Naive thymus-derived CD4-positive, alpha-beta T cell (primary cell): ENCODE measurements around the gene SNAPC2. TPM values are rescaled to one million over a fixed set of nuclear protein-coding genes. Genes with fewer than 3 reads are reported as not detected.

ENCODE experiments used
- ATAC-seq: fragments of 150-1000 bp; cut with Tn5 transposase; 2 replicates; pipeline ENCODE4 v1.10.0; 2021; ENCODE audit warnings: mild to moderate bottlenecking, moderate library complexity
- CTCF ChIA-PET: fragments of 350-600 bp; sonication (Branson Sonifier 250); formaldehyde crosslinking; loops from one replicate; lab custom pipeline; 2021; ENCODE audit warnings: antibody characterized with exemption; lab: Charles Lee
- POLR2A ChIA-PET: fragments of 350-600 bp; sonication (Branson Sonifier 250); formaldehyde crosslinking; loops from one replicate; lab custom pipeline; 2021; ENCODE audit warnings: antibody characterized with exemption, inconsistent platforms; lab: Charles Lee
- DNase-seq, 9 donors: peaks; one replicate each; pipeline versions ENCODE4 v3.0.0 to v3.0.0-alpha.2; 2020 to 2022; ENCODE audit warnings: mixed read lengths in 1 of 9
- H3K27ac ChIP-seq: one replicate; pipeline ENCODE4 v1.7.0; 2013; ENCODE audit warnings: mild to moderate bottlenecking, low read depth, low read length, moderate library complexity
- H3K27me3 ChIP-seq, 2 donors: one replicate each; pipeline ENCODE4 v1.7.0; 2013; ENCODE audit warnings: low read length in 2 of 2, mild to moderate bottlenecking in 2 of 2, moderate library complexity in 2 of 2; ENCODE audit not compliant: control insufficient read depth in 2 of 2, insufficient read depth in 2 of 2
- H3K36me3 ChIP-seq, 3 experiments: 1 replicate in 2 of 3; 2 replicates in 1 of 3; pipeline ENCODE4 v1.7.0; 2013; ENCODE audit warnings: low read length in 3 of 3, mild to moderate bottlenecking in 3 of 3, moderate library complexity in 1 of 3; ENCODE audit not compliant: insufficient read depth in 3 of 3, control insufficient read depth in 2 of 3
- H3K4me1 ChIP-seq, 2 donors: one replicate each; pipeline ENCODE4 v1.7.0; 2013; ENCODE audit warnings: low read length in 2 of 2, mild to moderate bottlenecking in 2 of 2, moderate library complexity in 1 of 2; ENCODE audit not compliant: control insufficient read depth in 2 of 2, insufficient read depth in 2 of 2
- H3K4me3 ChIP-seq: 2 replicates; pipeline ENCODE4 v1.7.0; 2013; ENCODE audit warnings: mild to moderate bottlenecking, low read length
- H3K9me3 ChIP-seq, 3 experiments: 1 replicate in 2 of 3; 2 replicates in 1 of 3; pipeline ENCODE4 v1.7.0; 2013; ENCODE audit warnings: low read length in 3 of 3; ENCODE audit not compliant: control insufficient read depth in 2 of 3
- H3K27ac Mint-ChIP-seq, 9 donors: one replicate each; pipeline ENCODE4 v1.8.0; 2020 to 2022; ENCODE audit warnings: mixed read lengths in 9 of 9, mild to moderate bottlenecking in 8 of 9, moderate library complexity in 5 of 9, inconsistent platforms in 2 of 9
- H3K27me3 Mint-ChIP-seq, 5 donors: one replicate each; pipeline ENCODE4 v1.8.0; 2021 to 2022; ENCODE audit warnings: mixed read lengths in 5 of 5, mild to moderate bottlenecking in 1 of 5
- H3K36me3 Mint-ChIP-seq, 5 donors: one replicate each; pipeline ENCODE4 v1.8.0; 2020 to 2022; ENCODE audit warnings: mixed read lengths in 5 of 5, mild to moderate bottlenecking in 3 of 5, inconsistent platforms in 1 of 5
- H3K4me1 Mint-ChIP-seq, 7 donors: one replicate each; pipeline ENCODE4 v1.8.0; 2020 to 2022; ENCODE audit warnings: mixed read lengths in 7 of 7, mild to moderate bottlenecking in 3 of 7, inconsistent platforms in 1 of 7
- H3K4me3 Mint-ChIP-seq, 10 donors: one replicate each; pipeline ENCODE4 v1.8.0; 2020 to 2022; ENCODE audit warnings: mild to moderate bottlenecking in 10 of 10, mixed read lengths in 10 of 10, moderate library complexity in 6 of 10, inconsistent platforms in 2 of 10
- H3K9me3 Mint-ChIP-seq, 11 donors: one replicate each; pipeline ENCODE4 v1.8.0; 2020 to 2022; ENCODE audit warnings: mixed read lengths in 11 of 11, mild to moderate bottlenecking in 4 of 11, inconsistent platforms in 1 of 11, moderate library complexity in 1 of 11
- intact Hi-C, 2 donors: fragments of 100-400 bp; cut with micrococcal nuclease; formaldehyde crosslinking; loops; one replicate each; pipeline ENCODE4 v1.15.1; 2023
- polyA plus RNA-seq, 2 donors: library from polyadenylated mRNA; unstranded; fragments of 300-500 nt; fragmentation: Illumina TruSeq; gene quantifications; one replicate each; pipeline ENCODE4 v1.2.3, GENCODE V29; 2021
- total RNA-seq, 6 experiments: library from RNA in 5 of 6; stranded (reverse) in 5 of 6; gene quantifications; 1 replicate in 5 of 6; 2 replicates in 1 of 6; pipeline ENCODE4 v1.2.3 and lab custom pipeline; 2021 to 2026

SNAPC2 gene
- total and polyA plus RNA-seq, 7 experiments from 2014 or later = 11.5 to 24.4 (median 18.2) TPM

DNA sequence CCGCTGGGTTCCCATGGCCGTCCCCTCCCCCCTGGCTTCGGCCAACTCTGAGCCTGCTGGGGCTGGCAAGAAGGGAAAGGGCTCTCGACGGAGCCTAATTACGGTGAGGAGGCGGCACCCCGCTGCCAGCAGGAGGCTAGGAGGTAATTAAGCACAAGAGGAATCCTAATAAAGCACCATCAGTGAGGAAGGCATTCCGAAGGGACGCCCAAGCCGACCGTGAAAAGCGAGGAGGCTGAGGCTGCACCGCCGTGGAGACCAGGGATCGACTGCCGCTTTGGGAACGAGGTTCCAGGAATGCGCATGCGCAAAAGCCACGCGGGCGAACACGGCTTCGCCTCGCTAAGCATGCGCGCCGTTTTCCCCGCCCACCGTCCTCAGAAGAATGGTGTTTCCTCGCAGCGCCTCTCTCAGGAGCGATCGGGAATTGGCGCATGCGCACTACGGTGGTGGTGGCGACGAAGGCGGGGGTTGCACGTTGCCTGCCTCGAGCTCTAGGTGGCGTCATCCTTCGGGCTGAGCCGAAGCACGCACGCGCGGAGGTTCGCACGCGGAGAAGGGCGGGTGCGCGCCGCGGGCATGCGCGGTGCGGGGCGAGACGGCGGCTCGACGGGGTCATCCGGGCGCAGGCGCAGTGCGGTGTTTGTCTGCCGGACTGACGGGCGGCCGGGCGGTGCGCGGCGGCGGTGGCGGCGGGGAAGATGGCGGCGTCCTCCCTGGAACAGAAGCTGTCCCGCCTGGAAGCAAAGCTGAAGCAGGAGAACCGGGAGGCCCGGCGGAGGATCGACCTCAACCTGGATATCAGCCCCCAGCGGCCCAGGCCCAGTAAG lies 16.7 kb upstream of the SNAPC2 start, which contains the start of gene MAP2K7:
MAP2K7 (plus strand) TSS at position 634 of the 830 bp plus-strand sequence; CDS start at position 702, 68 bp downstream.
- Histone ChIP-seq H3K4me3 (peak within 1 kb of the TSS; percentile 91), H3K27ac (peak within 1 kb of the TSS; percentile 77), H3K4me1 (peaks cover 20 to 24% of the 10 kb centered on the region in 2 donors), H3K27me3 (no peaks in the 10 kb centered on the region), H3K36me3 (peaks cover 0 to 18% (median 4%) of the 10 kb centered on the region in 3 experiments), H3K9me3 (no peaks in the 10 kb centered on the region)
- peaks cover 0 to 8% (median 0%) of the 10 kb centered on the region in 11 donors for H3K9me3 Mint-ChIP-seq
- peak within 1 kb of the TSS; percentile 87 to 95 (median 92) for H3K4me3 Mint-ChIP-seq
- CTCF ChIA-PET = interaction anchor here (0.7 to 1.2 kb wide), 5 partner anchors 15 to 71 kb away, joined by 3 to 10 read pairs (median 4); partner anchors contain the start of gene SNAPC2
- peaks cover 12 to 37% (median 30%) of the 10 kb centered on the region in 7 donors for H3K4me1 Mint-ChIP-seq
- peaks cover 0 to 3% (median 0%) of the 10 kb centered on the region in 5 donors for H3K27me3 Mint-ChIP-seq
- intact Hi-C loops = loop anchor here (1.0 kb wide), 10 partner anchors 13 to 369 kb away; partner anchors contain the start of genes PET100 (in 2 of the 2), SNAPC2 (in 2 of the 2), TIMM44 (in 2 of the 2) and XAB2 (in 2 of the 2)
- ATAC-seq (peak; percentile 91), DNase-seq (peak; percentile 99 to 100 (median 100))
- POLR2A ChIA-PET = interaction anchor here (0.8 to 1.6 kb wide), 11 partner anchors 9 to 611 kb away, joined by 3 to 35 read pairs (median 3); partner anchors contain the start of genes SNAPC2, TIMM44 and ZNF414
- H3K27ac Mint-ChIP-seq = peak within 1 kb of the TSS; percentile 91 to 98 (median 96)
- peaks cover 0 to 12% (median 3%) of the 10 kb centered on the region in 5 donors for H3K36me3 Mint-ChIP-seq

DNA sequence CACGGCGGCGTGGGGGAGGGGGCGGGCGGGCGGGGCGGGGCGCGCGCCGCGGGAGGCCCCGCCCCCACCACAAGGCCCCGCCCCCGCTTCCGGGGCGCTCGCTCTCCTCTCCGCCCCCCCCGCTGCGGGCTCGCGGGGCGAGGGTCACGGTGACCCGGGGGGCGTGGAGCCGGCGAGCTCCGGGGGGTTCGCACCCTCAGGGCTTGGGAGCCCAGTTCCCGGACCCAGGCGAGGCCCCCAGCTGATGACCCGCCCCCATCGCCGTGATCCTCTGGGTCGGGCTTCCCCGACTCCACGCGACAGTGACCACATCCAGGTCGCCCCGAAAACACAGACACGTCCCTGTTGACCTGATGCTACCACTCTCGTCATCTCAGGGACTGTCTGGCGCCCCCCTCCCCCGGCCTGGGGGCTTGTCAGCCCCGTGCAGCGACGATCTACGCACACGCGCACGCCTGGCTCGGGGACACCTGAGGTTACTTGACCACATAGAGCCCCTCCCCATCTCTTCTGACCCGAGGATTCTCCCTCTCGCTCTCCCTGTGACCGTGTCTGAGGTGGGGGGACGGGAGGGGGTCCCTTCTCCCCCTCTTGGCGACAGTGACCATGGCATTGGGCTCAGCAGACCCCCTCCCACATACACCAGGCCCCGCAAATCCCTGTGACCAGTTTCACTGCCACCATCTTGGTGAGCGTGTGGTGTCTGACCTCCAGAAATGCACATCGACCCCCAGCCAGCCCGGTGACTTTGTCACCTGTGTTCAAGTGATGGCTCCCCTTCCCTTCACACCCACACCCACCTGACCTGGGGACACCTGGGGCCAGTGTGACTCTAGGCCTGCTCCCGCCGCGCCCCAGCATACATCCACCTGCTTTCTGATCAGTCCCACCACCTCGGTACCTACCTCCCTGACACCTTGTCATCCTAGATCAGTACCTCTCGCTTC lies 15.8 kb upstream of the SNAPC2 start:
- H3K9me3 Mint-ChIP-seq = peaks cover 0 to 8% (median 0%) of the 10 kb centered on the region in 11 donors
- H3K27me3 Mint-ChIP-seq = peaks cover 0 to 3% (median 0%) of the 10 kb centered on the region in 5 donors
- DNase-seq (peak in 2 of 9 donors; percentile 64 to 79), ATAC-seq (peak; percentile 74)
- peak overlapping the region; percentile 85 to 98 (median 91) for H3K27ac Mint-ChIP-seq
- H3K9me3 ChIP-seq = no peaks in the 10 kb centered on the region
- peaks cover 20 to 24% of the 10 kb centered on the region in 2 donors for H3K4me1 ChIP-seq
- intact Hi-C loops = loop anchor here in 1 of 2 donors (1.0 kb wide), 1 partner anchor 12 kb away; no protein-coding TSS in a partner anchor
- POLR2A ChIA-PET = interaction anchor here (0.9 to 1.6 kb wide), 8 partner anchors 16 to 610 kb away, joined by 3 to 35 read pairs (median 4); partner anchors contain the start of genes SNAPC2, TIMM44 and ZNF414
- peak overlapping the region; percentile 85 to 95 (median 90) for H3K4me3 Mint-ChIP-seq
- H3K4me3 ChIP-seq = peak overlapping the region; percentile 91
- peaks cover 12 to 37% (median 30%) of the 10 kb centered on the region in 7 donors for H3K4me1 Mint-ChIP-seq
- peaks cover 0 to 12% (median 3%) of the 10 kb centered on the region in 5 donors for H3K36me3 Mint-ChIP-seq
- H3K27me3 ChIP-seq = no peaks in the 10 kb centered on the region
- CTCF ChIA-PET = interaction anchor here (0.7 to 1.2 kb wide), 4 partner anchors 14 to 46 kb away, joined by 3 to 10 read pairs (median 5); partner anchors contain the start of gene SNAPC2
- peaks cover 0 to 27% (median 4%) of the 10 kb centered on the region in 3 experiments for H3K36me3 ChIP-seq
- H3K27ac ChIP-seq = peak overlapping the region; percentile 77

DNA sequence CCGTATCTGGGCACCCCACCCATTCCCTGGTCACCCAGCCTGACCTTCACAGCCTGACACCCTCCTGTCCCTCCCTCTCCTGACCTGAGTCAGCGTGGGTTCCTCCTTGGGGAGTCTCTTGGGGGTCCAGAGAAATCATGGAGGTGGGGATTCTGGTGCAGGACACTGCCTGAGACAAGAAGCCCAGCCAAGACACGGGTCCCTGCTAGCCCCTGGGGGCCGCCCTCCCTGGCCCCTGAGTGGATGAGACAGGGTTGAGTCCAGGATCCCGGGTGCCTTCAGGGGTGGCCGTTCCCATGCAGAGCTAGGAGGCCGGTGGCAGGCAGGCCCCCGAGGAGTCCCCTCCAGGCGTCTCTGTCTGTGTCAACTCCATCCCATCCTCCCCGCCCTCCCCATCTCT lies 14.9 kb upstream of the SNAPC2 start:
- intact Hi-C loops = no loop called here
- Histone ChIP-seq H3K9me3 (no peaks in the 10 kb centered on the region), H3K36me3 (peaks cover 0 to 35% (median 4%) of the 10 kb centered on the region in 3 experiments), H3K4me1 (peaks cover 20 to 24% of the 10 kb centered on the region in 2 donors), H3K27me3 (no peaks in the 10 kb centered on the region), H3K27ac (no peak overlapping the region), H3K4me3 (no peak overlapping the region)
- ATAC-seq = no peak
- Mint-ChIP-seq H3K36me3 (peaks cover 0 to 12% (median 3%) of the 10 kb centered on the region in 5 donors), H3K9me3 (peaks cover 0 to 8% (median 0%) of the 10 kb centered on the region in 11 donors), H3K27ac (peak overlapping the region; percentile 85 to 98 (median 91)), H3K4me3 (peak overlapping the region; percentile 85 to 94 (median 89)), H3K4me1 (peaks cover 12 to 37% (median 30%) of the 10 kb centered on the region in 7 donors), H3K27me3 (peaks cover 0 to 3% (median 0%) of the 10 kb centered on the region in 5 donors)
- ChIA-PET CTCF (no interaction called here), POLR2A (interaction anchor here (1.4 kb wide), 1 partner anchor 11 kb away, joined by 4 read pairs; no protein-coding TSS in a partner anchor)
- DNase-seq = no peak

DNA sequence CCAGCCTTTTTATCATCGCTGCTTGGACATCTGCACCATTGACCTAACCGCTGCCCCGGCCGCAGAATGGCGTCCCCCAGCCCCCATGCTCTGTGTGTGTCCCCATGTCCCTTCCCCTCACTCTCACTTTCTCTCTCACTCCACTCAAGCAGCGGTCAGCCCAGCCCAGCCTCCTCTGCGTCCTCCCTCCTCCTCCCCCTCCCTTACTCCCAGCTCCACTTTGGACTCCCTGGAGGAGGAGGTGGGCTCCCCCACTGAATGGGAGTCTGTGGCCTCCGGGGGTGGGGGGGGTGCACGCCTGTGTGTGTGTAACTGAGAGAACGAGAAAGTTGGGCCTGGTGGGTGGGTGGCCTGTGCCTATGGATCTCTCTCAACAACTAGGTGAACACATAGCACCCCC lies 14.3 kb upstream of the SNAPC2 start:
- intact Hi-C loops = no loop called here
- Histone ChIP-seq H3K27me3 (no peaks in the 10 kb centered on the region), H3K9me3 (no peaks in the 10 kb centered on the region), H3K4me1 (peaks cover 20 to 24% of the 10 kb centered on the region in 2 donors), H3K27ac (no peak overlapping the region), H3K36me3 (peaks cover 0 to 41% (median 4%) of the 10 kb centered on the region in 3 experiments), H3K4me3 (no peak overlapping the region)
- Mint-ChIP-seq H3K27ac (peak overlapping the region in 7 of 9 donors; percentile 53 to 98 (median 86)), H3K4me1 (peaks cover 12 to 37% (median 30%) of the 10 kb centered on the region in 7 donors), H3K36me3 (peaks cover 0 to 15% (median 7%) of the 10 kb centered on the region in 5 donors), H3K27me3 (peaks cover 0 to 3% (median 0%) of the 10 kb centered on the region in 5 donors), H3K9me3 (peaks cover 0 to 8% (median 0%) of the 10 kb centered on the region in 11 donors), H3K4me3 (peak overlapping the region in 9 of 10 donors; percentile 45 to 94 (median 83))
- DNase-seq = no peak
- no peak for ATAC-seq
- ChIA-PET POLR2A (interaction anchor here (1.4 to 1.6 kb wide), 2 partner anchors 10 to 14 kb away, joined by 4 to 6 read pairs; partner anchors contain the start of gene SNAPC2), CTCF (no interaction called here)

DNA sequence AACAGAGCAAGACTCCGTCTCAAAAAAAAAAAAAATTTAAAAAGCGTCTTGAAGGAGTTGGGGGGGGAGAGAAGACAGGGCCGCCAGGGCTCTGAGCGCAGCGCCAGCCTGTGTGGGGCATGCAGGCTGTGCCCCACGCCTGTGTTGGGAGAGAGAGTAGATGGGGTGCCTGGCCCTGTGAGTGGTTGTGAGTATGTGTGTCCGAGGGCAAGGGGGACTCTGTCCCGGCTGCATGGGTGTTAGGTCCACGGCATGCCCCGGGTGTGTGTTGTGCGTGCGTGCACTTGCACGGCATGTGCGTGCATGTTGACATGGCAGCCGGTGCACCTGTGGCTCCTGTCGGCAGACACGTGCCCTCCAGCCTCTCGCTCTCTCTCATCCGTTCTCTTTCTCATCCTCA lies 13.0 kb upstream of the SNAPC2 start:
- no peak for DNase-seq

More for the DNA sequence above, 13.0 kb upstream of the SNAPC2 start:
- Mint-ChIP-seq H3K9me3 (peaks cover 0 to 8% (median 0%) of the 10 kb centered on the region in 11 donors), H3K27ac (peak overlapping the region in 1 of 9 donors; percentile 14), H3K4me1 (peaks cover 12 to 37% (median 28%) of the 10 kb centered on the region in 7 donors), H3K4me3 (peak overlapping the region in 1 of 10 donors; percentile 38), H3K27me3 (peaks cover 0 to 3% (median 0%) of the 10 kb centered on the region in 5 donors), H3K36me3 (peaks cover 0 to 23% (median 7%) of the 10 kb centered on the region in 5 donors)
- ATAC-seq = no peak
- Histone ChIP-seq H3K27ac (no peak overlapping the region), H3K27me3 (no peaks in the 10 kb centered on the region), H3K36me3 (peaks cover 0 to 53% (median 4%) of the 10 kb centered on the region in 3 experiments), H3K4me3 (no peak overlapping the region), H3K4me1 (peaks cover 20 to 24% of the 10 kb centered on the region in 2 donors), H3K9me3 (no peaks in the 10 kb centered on the region)
- ChIA-PET POLR2A (interaction anchor here (1.6 kb wide), 1 partner anchor 13 kb away, joined by 6 read pairs; the partner anchor contains the start of gene SNAPC2), CTCF (no interaction called here)
- intact Hi-C loops = no loop called here
